Ascending aorta (tissue), 2 donors: ENCODE measurements around the gene ENOX1. TPM values are rescaled to one million over a fixed set of nuclear protein-coding genes. Genes with fewer than 3 reads are reported as not detected.

ENCODE experiments used
- DNase-seq, 2 donors: peaks; one replicate each; pipeline ENCODE4 v3.0.0-alpha.2; 2019; ENCODE audit warnings: low spot score in 2 of 2
- H3K27ac ChIP-seq, 2 donors: fragments of 200-600 bp; sonication (generic); one replicate each; pipeline ENCODE4 v1.5.1; 2016 to 2017; ENCODE audit warnings: mild to moderate bottlenecking in 1 of 2
- H3K27me3 ChIP-seq: fragments of 200-600 bp; sonication (generic); one replicate; pipeline ENCODE4 v1.5.1; 2017
- H3K36me3 ChIP-seq, 2 donors: fragments of 200-600 bp; sonication (generic); one replicate each; pipeline ENCODE4 v1.5.1; 2016
- H3K4me1 ChIP-seq, 2 donors: fragments of 200-600 bp; sonication (generic); one replicate each; pipeline ENCODE4 v1.5.1; 2016 to 2017; ENCODE audit warnings: mild to moderate bottlenecking in 1 of 2
- H3K4me3 ChIP-seq, 2 donors: fragments of 200-600 bp; sonication (generic); one replicate each; pipeline ENCODE4 v1.5.1; 2016 to 2017; ENCODE audit warnings: mild to moderate bottlenecking in 1 of 2
- H3K9me3 ChIP-seq, 2 donors: fragments of 200-600 bp; sonication (generic); one replicate each; pipeline ENCODE4 v1.5.1; 2016
- CTCF ChIP-seq, 3 experiments: fragments of 200-600 bp in 2 of 3; fragments of 450-650 bp in 1 of 3; sonication (generic) in 2 of 3; IDR thresholded peaks; one replicate each; pipeline ENCODE4 v1.5.1; 2016 to 2019; ENCODE audit warnings: antibody characterized with exemption in 3 of 3, mild to moderate bottlenecking in 1 of 3, moderate library complexity in 1 of 3
- intact Hi-C: fragments of 100-400 bp; cut with DNase I; formaldehyde crosslinking; loops from one replicate; pipeline ENCODE4 v1.15.1; 2023
- total RNA-seq: library from RNA; depleted of rRNA; stranded (reverse); fragments of >200 nt; gene quantifications from one replicate; pipeline ENCODE4 v1.1.0, GENCODE V29; 2016

Gene ENOX1
- total RNA-seq, 1 donor from 2014 or later, result 0.21 TPM

- no peak for DNase-seq
- intact Hi-C loops, result no loop called here
- Histone ChIP-seq H3K4me3 (no peak overlapping the region), H3K36me3 (no peaks in the 10 kb centered on the region), H3K27ac (no peak overlapping the region), H3K9me3 (no peaks in the 10 kb centered on the region), H3K27me3 (no peaks in the 10 kb centered on the region), H3K4me1 (peaks cover 0 to 3% of the 10 kb centered on the region in 2 donors)
- no peak for TF ChIP-seq CTCF (IDR thresholded peaks at IDR 0.05)
Observed at GRCh38 chr13:43767341-43767931, 19.3 kb downstream of the ENOX1 start.

GRCh38 chr13:43766725-43767124 is 20.0 kb downstream of the ENOX1 start:
- no peaks in the 10 kb centered on the region for H3K9me3 ChIP-seq
- H3K36me3 ChIP-seq, result no peaks in the 10 kb centered on the region
- no peak for DNase-seq
- TF ChIP-seq CTCF (IDR thresholded peaks at IDR 0.05), result no peak
- H3K27me3 ChIP-seq, result no peaks in the 10 kb centered on the region
- H3K4me3 ChIP-seq, result no peak overlapping the region
- no peak overlapping the region for H3K27ac ChIP-seq
- intact Hi-C loops, result no loop called here
- peaks cover 0 to 3% of the 10 kb centered on the region in 2 donors for H3K4me1 ChIP-seq

GRCh38 chr13:43764349-43764748 is 22.4 kb downstream of the ENOX1 start:
- no peak overlapping the region for H3K27ac ChIP-seq
- no peak overlapping the region for H3K4me3 ChIP-seq
- peaks cover 0 to 3% of the 10 kb centered on the region in 2 donors for H3K4me1 ChIP-seq
- intact Hi-C loops, result no loop called here
- no peak for TF ChIP-seq CTCF (IDR thresholded peaks at IDR 0.05)
- no peaks in the 10 kb centered on the region for H3K36me3 ChIP-seq
- no peak for DNase-seq
- H3K27me3 ChIP-seq, result no peaks in the 10 kb centered on the region
- H3K9me3 ChIP-seq, result no peaks in the 10 kb centered on the region

- Histone ChIP-seq H3K27me3 (no peaks in the 10 kb centered on the region), H3K4me3 (no peak overlapping the region), H3K9me3 (no peaks in the 10 kb centered on the region), H3K36me3 (no peaks in the 10 kb centered on the region), H3K27ac (no peak overlapping the region), H3K4me1 (peaks cover 0 to 3% of the 10 kb centered on the region in 2 donors)
- intact Hi-C loops, result no loop called here
- no peak for DNase-seq
- TF ChIP-seq CTCF (IDR thresholded peaks at IDR 0.05), result no peak
Observed at GRCh38 chr13:43763143-43763759, 23.5 kb downstream of the ENOX1 start.

- H3K27me3 ChIP-seq, result no peaks in the 10 kb centered on the region
- no peaks in the 10 kb centered on the region for H3K9me3 ChIP-seq
- no peak for DNase-seq
- intact Hi-C loops, result no loop called here
- no peak for TF ChIP-seq CTCF (IDR thresholded peaks at IDR 0.05)
- H3K4me3 ChIP-seq, result no peak overlapping the region
- H3K27ac ChIP-seq, result no peak overlapping the region
- H3K4me1 ChIP-seq, result no peaks in the 10 kb centered on the region
- no peaks in the 10 kb centered on the region for H3K36me3 ChIP-seq
Observed at GRCh38 chr13:43761616-43762315, 25.0 kb downstream of the ENOX1 start.
